Heart left ventricle (tissue), 13 donors: ENCODE results near the gene RSRP1.

Experiments
- CTCF ChIP-seq, 12 donors: fragments of 200-600 bp; sonication (generic) in 4 of 12; IDR thresholded peaks; one replicate each; pipeline versions ENCODE4 v1.5.0 to v1.8.0; 2018 to 2022; ENCODE audit warnings: antibody characterized with exemption in 12 of 12, mild to moderate bottlenecking in 5 of 12
- POLR2A ChIP-seq, 2 donors: fragments of 450-650 bp; IDR thresholded peaks; one replicate each; pipeline ENCODE4 v1.6.1; 2017; ENCODE audit warnings: antibody characterized with exemption in 2 of 2, mild to moderate bottlenecking in 2 of 2, moderate library complexity in 2 of 2
- donor health status: ischemic (EF 13 %, LVEDD 7.1; RV severe dilation, severe dysfunction).
- donor health status: DM: no; HTN: yes; CAD: no.
- donor health status: DM: no; HTN: no; CAD: no.
- donor health status: ischemic (EF 25% LVEDD 6.9; RV normal size, moderate dysfunction).
- donor health status: ischemic (EF 25% LVEDD 5.7; RV mildly dilated, moderate dysfunction).
- donor health status: ischemic (EF 35%, LVEDD 5.7; RV mildly dilated, moderate dysfunction).
- donor health status: nonischemic (EF 11% LVEDD 7.7; RV severe dilation, severe dysfunction).
- donor health status: DM: yes; HTN: yes; CAD: no.
- donor health status: PGD.
- donor health status: ischemic (EF 29% LVEDD 5.4; RV normal size, mild dysfunction).
- donor health status: nonischemic (EF 23%, LVEDD 6.1; RV moderate dilation, normal function).

- no peak for TF ChIP-seq POLR2A (IDR thresholded peaks at IDR 0.05)
- TF ChIP-seq CTCF (IDR thresholded peaks at IDR 0.05), result no peak
These were observed 47.2 kb downstream of the RSRP1 start for GRCh38 chr1:25199819-25200620.
